Retinal pigment epithelial cell (primary cell): ENCODE results near the gene CPAMD8.

ENCODE experiments used
- DNase-seq: peaks from one replicate; pipeline ENCODE4 v3.0.0-alpha.2; 2010; ENCODE audit warnings: low read depth
- H3K4me3 ChIP-seq: 2 replicates; pipeline ENCODE4 v1.5.1; 2011; ENCODE audit warnings: mild to moderate bottlenecking, low read length, control low read depth, moderate library complexity
- CTCF ChIP-seq: conservative IDR thresholded peaks from 2 replicates; pipeline ENCODE4 v1.5.1; 2011; ENCODE audit warnings: low read depth, low read length, control low read depth, inconsistent platforms

CPAMD8 gene

GRCh38 chr19:17055636-17056035 lies 29.0 kb upstream of the CPAMD8 start:
- H3K4me3 ChIP-seq: no peak overlapping the region
- DNase-seq: no peak
- no peak for TF ChIP-seq CTCF

- no peak for DNase-seq
- H3K4me3 ChIP-seq: no peak overlapping the region
- TF ChIP-seq CTCF: no peak
These were observed 28.1 kb upstream of the CPAMD8 start for GRCh38 chr19:17054746-17055145.

DNA sequence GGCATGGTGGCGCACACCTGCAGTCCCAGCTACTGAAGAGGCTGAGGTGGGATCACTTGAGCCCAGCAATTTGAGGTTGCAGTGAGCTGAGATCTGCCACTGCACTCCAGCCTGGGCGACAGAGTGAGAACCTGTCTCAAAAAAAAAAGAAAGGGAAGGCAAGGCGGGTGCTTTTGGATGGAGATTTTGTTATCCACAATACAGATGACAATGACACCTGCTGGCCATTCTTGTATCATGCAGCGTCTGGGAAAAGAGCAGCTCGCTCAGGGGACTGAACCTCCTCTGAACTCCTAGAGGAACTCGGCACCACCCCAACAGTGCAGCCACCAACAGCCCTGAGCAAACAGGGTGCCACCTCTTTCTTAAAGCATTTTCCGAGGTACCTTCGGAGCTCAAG lies 25.8 kb upstream of the CPAMD8 start:
- no peak overlapping the region for H3K4me3 ChIP-seq
- DNase-seq: no peak
- peak; percentile 68 for TF ChIP-seq CTCF

- no peak for TF ChIP-seq CTCF
- no peak overlapping the region for H3K4me3 ChIP-seq
- peak; percentile 31 for DNase-seq
These were observed 23.2 kb upstream of the CPAMD8 start for GRCh38 chr19:17049711-17050280.

DNA sequence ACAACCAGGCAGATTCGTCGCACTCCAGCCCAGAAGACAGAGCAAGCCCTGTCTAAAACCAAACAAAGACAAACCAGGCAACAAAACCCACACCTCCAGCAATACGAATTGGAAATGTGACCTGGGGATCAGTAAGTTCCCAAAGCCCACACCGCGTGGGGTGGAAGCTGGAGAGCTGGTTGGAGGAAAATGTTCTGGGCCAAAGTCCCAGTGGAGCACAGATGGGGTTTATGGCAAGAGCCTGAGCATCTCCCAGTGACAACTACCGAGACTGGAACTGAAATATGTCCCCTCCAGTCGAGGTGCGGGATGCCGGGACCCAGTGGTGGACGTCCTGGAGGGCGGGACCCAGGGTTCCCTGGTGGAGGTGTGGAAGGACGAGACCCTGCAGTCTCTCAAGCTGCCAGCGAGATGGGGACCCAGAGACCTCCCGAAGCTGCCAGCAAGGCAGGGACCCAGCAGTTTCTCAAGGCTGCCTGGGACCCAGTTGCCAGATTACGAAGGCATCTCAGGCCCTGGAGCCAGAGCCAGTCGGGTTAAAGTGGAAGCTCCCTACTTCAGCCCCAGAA lies 22.4 kb upstream of the CPAMD8 start:
- no peak overlapping the region for H3K4me3 ChIP-seq
- DNase-seq: no peak
- no peak for TF ChIP-seq CTCF

DNA sequence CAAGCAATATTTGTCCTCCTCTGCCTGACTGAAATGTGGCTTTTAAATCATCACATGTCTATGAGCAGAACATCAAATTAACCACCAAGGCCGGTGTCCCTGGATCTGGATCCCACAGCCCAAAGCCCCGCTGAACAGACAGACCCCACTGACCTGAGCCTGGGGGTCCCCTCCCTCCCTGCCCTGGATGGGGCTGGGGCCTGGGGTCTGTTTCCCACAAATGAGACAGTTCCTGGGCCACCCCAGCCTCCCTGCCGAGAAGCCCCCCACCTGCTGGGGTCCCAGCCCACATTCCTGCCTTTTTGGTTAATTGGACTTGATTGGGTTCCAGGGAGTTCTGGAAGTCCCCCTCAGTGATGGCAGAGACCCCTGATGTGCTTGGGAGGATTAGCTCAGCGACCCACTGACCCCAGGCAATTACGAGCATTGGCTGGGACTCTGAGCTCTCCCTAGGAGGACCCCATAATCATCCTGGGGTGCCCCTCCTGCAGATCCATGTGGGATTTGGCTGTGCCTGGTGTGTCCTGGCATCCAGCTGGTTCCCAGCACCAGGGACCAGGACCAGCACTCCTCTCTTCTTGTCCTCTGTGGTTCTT lies 19.4 kb upstream of the CPAMD8 start:
- TF ChIP-seq CTCF: no peak
- no peak for DNase-seq
- H3K4me3 ChIP-seq: no peak overlapping the region

DNA sequence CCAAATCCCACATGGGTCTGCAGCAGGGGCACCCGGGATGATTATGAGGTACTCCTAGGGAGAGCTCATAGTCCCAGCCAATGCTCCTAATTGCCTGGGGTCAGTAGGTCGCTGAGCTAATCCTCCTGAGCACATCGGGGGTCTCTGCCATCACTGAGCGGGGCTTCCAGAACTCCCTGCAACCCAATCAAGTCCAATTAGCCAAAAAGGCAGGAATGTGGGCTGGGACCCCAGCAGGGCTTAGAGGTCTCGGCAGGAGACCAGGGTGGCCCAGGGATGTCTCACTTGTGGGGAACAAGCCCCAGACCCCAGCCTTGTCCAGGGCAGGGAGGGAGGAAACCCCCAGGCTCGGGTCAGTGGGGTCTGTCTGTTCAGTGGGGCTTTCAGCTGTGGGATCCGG lies 17.1 kb upstream of the CPAMD8 start:
- H3K4me3 ChIP-seq: no peak overlapping the region
- TF ChIP-seq CTCF: no peak
- DNase-seq: no peak
